ENCODE measurements around the gene NOTCH2NLA. TPM values are rescaled to one million over a fixed set of nuclear protein-coding genes. Genes with fewer than 3 reads are reported as not detected.

NOTCH2NLA gene
- total and polyA plus RNA-seq, 2 donors (not counting 1 experiment from before 2014, with no cell fraction given) = 60.4 to 140 TPM

Other genes with a start within 250 kb of the NOTCH2NLA start
- 522 and 542 TPM in 2 replicates for gene TXNIP, start 232.4 kb downstream of the NOTCH2NLA start, total RNA-seq
- gene TXNIP, start 232.4 kb downstream of the NOTCH2NLA start, polyA plus RNA-seq = 591 and 1,651 TPM in 2 replicates
- gene HJV, start 207.3 kb downstream of the NOTCH2NLA start, total RNA-seq = not detected in 2 replicates
- not detected in 2 replicates for gene HJV, start 207.3 kb downstream of the NOTCH2NLA start, polyA plus RNA-seq
- 12.6 and 13.4 TPM in 2 replicates for gene NBPF10, start 84.2 kb downstream of the NOTCH2NLA start, total RNA-seq
- 2.6 and 4.5 TPM in 2 replicates for gene NBPF10, start 84.2 kb downstream of the NOTCH2NLA start, polyA plus RNA-seq

Data from B cell (primary cell).